IMR-90 (cell line): ENCODE data around the gene CPN2.

ENCODE experiments used
- BHLHE40 ChIP-seq: fragments of 150-350 bp; IDR thresholded peaks from 2 replicates; pipeline ENCODE4 v1.6.1; 2016; ENCODE audit warnings: mild to moderate bottlenecking, low read depth, low read length
- CEBPB ChIP-seq: IDR thresholded peaks from 2 replicates; pipeline ENCODE4 v1.6.1; 2012; ENCODE audit warnings: low read depth, low read length, improper control_type of control experiment
- ELK1 ChIP-seq: fragments of 150-350 bp; IDR thresholded peaks from 2 replicates; pipeline ENCODE4 v1.6.1; 2016; ENCODE audit warnings: low read depth, mild to moderate bottlenecking, low read length, moderate library complexity, borderline replicate concordance
- FOS ChIP-seq: fragments of 150-350 bp; IDR thresholded peaks from 2 replicates; pipeline ENCODE4 v1.6.1; 2016; ENCODE audit warnings: low read depth, low read length
- MAZ ChIP-seq: IDR thresholded peaks from 2 replicates; pipeline ENCODE4 v1.6.1; 2012; ENCODE audit warnings: low read depth, mild to moderate bottlenecking, low read length, improper control_type of control experiment, moderate library complexity, borderline replicate concordance
- MXI1 ChIP-seq: IDR thresholded peaks from 2 replicates; pipeline ENCODE4 v1.6.1; 2012; ENCODE audit warnings: low read depth, mild to moderate bottlenecking, low read length, moderate library complexity, borderline replicate concordance
- POLR2A ChIP-seq: IDR thresholded peaks from 2 replicates; pipeline ENCODE4 v1.6.1; 2012; ENCODE audit warnings: mild to moderate bottlenecking, low read depth, low read length
- RAD21 ChIP-seq: IDR thresholded peaks from 2 replicates; pipeline ENCODE4 v1.6.1; 2012; ENCODE audit warnings: low read length, improper control_type of control experiment
- RFX5 ChIP-seq: IDR thresholded peaks from 2 replicates; pipeline ENCODE4 v1.8.0; 2012; ENCODE audit warnings: low read depth, mild to moderate bottlenecking, low read length, moderate library complexity
- SMC3 ChIP-seq: fragments of 150-350 bp; IDR thresholded peaks from 2 replicates; pipeline ENCODE4 v1.6.1; 2016; ENCODE audit warnings: low read depth, mild to moderate bottlenecking, antibody characterized with exemption, low read length, moderate library complexity
- TF ChIP-seq, protein P1 (sequence below): conservative IDR thresholded peaks from 2 replicates; pipeline ENCODE4 v1.5.1; 2012; ENCODE audit warnings: mild to moderate bottlenecking, low read depth, low read length, improper control_type of control experiment
- TF ChIP-seq, protein P2 (sequence below): fragments of 150-350 bp; IDR thresholded peaks from 2 replicates; pipeline ENCODE4 v1.6.1; 2017; ENCODE audit warnings: mild to moderate bottlenecking, antibody characterized with exemption, low read length, low read depth

- no peak for TF ChIP-seq RFX5
- TF ChIP-seq, protein P1, sequence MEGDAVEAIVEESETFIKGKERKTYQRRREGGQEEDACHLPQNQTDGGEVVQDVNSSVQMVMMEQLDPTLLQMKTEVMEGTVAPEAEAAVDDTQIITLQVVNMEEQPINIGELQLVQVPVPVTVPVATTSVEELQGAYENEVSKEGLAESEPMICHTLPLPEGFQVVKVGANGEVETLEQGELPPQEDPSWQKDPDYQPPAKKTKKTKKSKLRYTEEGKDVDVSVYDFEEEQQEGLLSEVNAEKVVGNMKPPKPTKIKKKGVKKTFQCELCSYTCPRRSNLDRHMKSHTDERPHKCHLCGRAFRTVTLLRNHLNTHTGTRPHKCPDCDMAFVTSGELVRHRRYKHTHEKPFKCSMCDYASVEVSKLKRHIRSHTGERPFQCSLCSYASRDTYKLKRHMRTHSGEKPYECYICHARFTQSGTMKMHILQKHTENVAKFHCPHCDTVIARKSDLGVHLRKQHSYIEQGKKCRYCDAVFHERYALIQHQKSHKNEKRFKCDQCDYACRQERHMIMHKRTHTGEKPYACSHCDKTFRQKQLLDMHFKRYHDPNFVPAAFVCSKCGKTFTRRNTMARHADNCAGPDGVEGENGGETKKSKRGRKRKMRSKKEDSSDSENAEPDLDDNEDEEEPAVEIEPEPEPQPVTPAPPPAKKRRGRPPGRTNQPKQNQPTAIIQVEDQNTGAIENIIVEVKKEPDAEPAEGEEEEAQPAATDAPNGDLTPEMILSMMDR: no peak
- TF ChIP-seq MXI1: no peak
- no peak for TF ChIP-seq ELK1
- no peak for TF ChIP-seq BHLHE40
- TF ChIP-seq, protein P2, sequence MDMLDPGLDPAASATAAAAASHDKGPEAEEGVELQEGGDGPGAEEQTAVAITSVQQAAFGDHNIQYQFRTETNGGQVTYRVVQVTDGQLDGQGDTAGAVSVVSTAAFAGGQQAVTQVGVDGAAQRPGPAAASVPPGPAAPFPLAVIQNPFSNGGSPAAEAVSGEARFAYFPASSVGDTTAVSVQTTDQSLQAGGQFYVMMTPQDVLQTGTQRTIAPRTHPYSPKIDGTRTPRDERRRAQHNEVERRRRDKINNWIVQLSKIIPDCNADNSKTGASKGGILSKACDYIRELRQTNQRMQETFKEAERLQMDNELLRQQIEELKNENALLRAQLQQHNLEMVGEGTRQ: no peak
- TF ChIP-seq RAD21: no peak
- TF ChIP-seq POLR2A: no peak
- TF ChIP-seq CEBPB: no peak
- no peak for TF ChIP-seq SMC3
- no peak for TF ChIP-seq FOS
- TF ChIP-seq MAZ: no peak
Measured at GRCh38 chr3:194314388-194315068, 36.6 kb downstream of the CPN2 start.
